GM23338 (cell line): ENCODE results near the gene ADCY6. TPM values are rescaled to one million over a fixed set of nuclear protein-coding genes. Genes with fewer than 3 reads are reported as not detected.

Source experiments
- ATAC-seq: fragments of 200-7000 bp; cut with Tn5 transposase; 3 replicates; pipeline ENCODE4 v1.9.1; 2020
- DNase-seq: peaks from one replicate; pipeline ENCODE4 v3.0.0-alpha.2; 2015; ENCODE audit warnings: low spot score
- H2AFZ ChIP-seq: fragments of 200-600 bp; sonication (generic); 2 replicates; pipeline ENCODE4 v1.8.0; 2016; ENCODE audit warnings: antibody characterized with exemption, mild to moderate bottlenecking, moderate library complexity
- H3F3A ChIP-seq: fragments of 200-600 bp; sonication (generic); replicated peaks from 2 replicates; pipeline ENCODE4 v1.8.0; 2017; ENCODE audit warnings: antibody characterized with exemption, mixed run types, low read depth
- H3K27ac ChIP-seq: fragments of 200-600 bp; sonication (generic); 2 replicates; pipeline ENCODE4 v1.6.1; 2016; ENCODE audit warnings: low read depth
- H3K27me3 ChIP-seq: fragments of 200-600 bp; sonication (generic); 2 replicates; pipeline ENCODE4 v1.8.0; 2016; ENCODE audit warnings: mild to moderate bottlenecking, mixed run types, moderate library complexity; ENCODE audit not compliant: insufficient read depth
- H3K36me3 ChIP-seq: fragments of 200-600 bp; sonication (generic); 2 replicates; pipeline ENCODE4 v1.8.0; 2016; ENCODE audit warnings: mild to moderate bottlenecking; ENCODE audit not compliant: insufficient read depth
- H3K4me1 ChIP-seq: fragments of 200-600 bp; sonication (generic); 2 replicates; pipeline ENCODE4 v1.8.0; 2016; ENCODE audit warnings: mild to moderate bottlenecking, moderate library complexity; ENCODE audit not compliant: insufficient read depth
- H3K4me2 ChIP-seq: fragments of 200-600 bp; sonication (generic); 2 replicates; pipeline ENCODE4 v1.7.1; 2017; ENCODE audit warnings: mixed run types
- H3K4me3 ChIP-seq: fragments of 200-600 bp; sonication (generic); 2 replicates; pipeline ENCODE4 v1.6.1; 2016; ENCODE audit warnings: mixed run types
- H3K79me2 ChIP-seq: fragments of 200-600 bp; sonication (generic); replicated peaks from 2 replicates; pipeline ENCODE4 v1.8.0; 2017; ENCODE audit warnings: mild to moderate bottlenecking; ENCODE audit not compliant: insufficient read depth
- H3K9me2 ChIP-seq: fragments of 200-600 bp; sonication (generic); 2 replicates; pipeline ENCODE4 v1.8.0; 2017; ENCODE audit not compliant: insufficient read depth
- H4K20me1 ChIP-seq: fragments of 200-600 bp; sonication (generic); replicated peaks from 2 replicates; pipeline ENCODE4 v1.8.0; 2017; ENCODE audit warnings: mild to moderate bottlenecking; ENCODE audit not compliant: insufficient read depth
- H3K27ac Mint-ChIP-seq: 2 replicates; pipeline ENCODE4 v1.8.0; 2020; ENCODE audit warnings: inconsistent platforms, mild to moderate bottlenecking, moderate library complexity, mixed read lengths
- H3K27me3 Mint-ChIP-seq: 3 replicates; pipeline ENCODE4 v1.8.0; 2022; ENCODE audit warnings: low read depth, mild to moderate bottlenecking, moderate library complexity, mixed read lengths, inconsistent platforms; ENCODE audit not compliant: insufficient read depth, poor library complexity
- H3K36me3 Mint-ChIP-seq: 3 replicates; pipeline ENCODE4 v1.8.0; 2021; ENCODE audit warnings: low read depth, mild to moderate bottlenecking, inconsistent platforms, moderate library complexity, mixed read lengths
- H3K4me1 Mint-ChIP-seq: 3 replicates; pipeline ENCODE4 v1.8.0; 2020; ENCODE audit warnings: mild to moderate bottlenecking, inconsistent platforms, mixed read lengths
- H3K4me3 Mint-ChIP-seq: 3 replicates; pipeline ENCODE4 v1.8.0; 2021; ENCODE audit warnings: moderate library complexity, mild to moderate bottlenecking, inconsistent platforms, mixed read lengths
- H3K9me3 Mint-ChIP-seq: 3 replicates; pipeline ENCODE4 v1.8.0; 2020; ENCODE audit warnings: moderate library complexity, mild to moderate bottlenecking, inconsistent platforms, mixed read lengths
- CREB1 ChIP-seq: fragments of 250-450 bp; sonication (Bioruptor Pico); IDR thresholded peaks from 2 replicates; pipeline ENCODE4 v1.5.0; 2020; ENCODE audit warnings: low read depth, mild to moderate bottlenecking, moderate library complexity
- EZH2 ChIP-seq: fragments of 200-600 bp; sonication (generic); IDR thresholded peaks from one replicate; pipeline ENCODE4 v1.8.0; 2017; ENCODE audit warnings: antibody characterized with exemption, mild to moderate bottlenecking, low read depth; ENCODE audit not compliant: unreplicated experiment
- EZH2phosphoT487 ChIP-seq: fragments of 200-600 bp; sonication (generic); IDR thresholded peaks from one replicate; pipeline ENCODE4 v1.8.1; 2018; ENCODE audit warnings: antibody characterized with exemption; ENCODE audit not compliant: unreplicated experiment
- JUNB ChIP-seq: IDR thresholded peaks from one replicate; pipeline ENCODE4 v1.6.1; 2016; ENCODE audit warnings: antibody characterized with exemption; ENCODE audit not compliant: unreplicated experiment
- NANOG ChIP-seq: IDR thresholded peaks from 2 replicates; pipeline ENCODE4 v1.6.1; 2016; ENCODE audit warnings: antibody characterized with exemption, borderline replicate concordance
- POLR2AphosphoS5 ChIP-seq: IDR thresholded peaks from 2 replicates; pipeline ENCODE4 v1.6.1; 2016; ENCODE audit warnings: antibody characterized with exemption, low read depth
- REST ChIP-seq: IDR thresholded peaks from one replicate; pipeline ENCODE4 v1.6.1; 2018; ENCODE audit warnings: antibody characterized with exemption; ENCODE audit not compliant: unreplicated experiment
- STAT1 ChIP-seq: IDR thresholded peaks from one replicate; pipeline ENCODE4 v1.6.1; 2016; ENCODE audit warnings: antibody characterized with exemption; ENCODE audit not compliant: unreplicated experiment
- ZNF114 ChIP-seq: fragments of 250-450 bp; sonication (Bioruptor Pico); IDR thresholded peaks from 2 replicates; pipeline ENCODE4 v1.5.0; 2020; ENCODE audit warnings: mild to moderate bottlenecking, moderate library complexity
- ZNF331 ChIP-seq: fragments of 250-450 bp; sonication (Bioruptor Pico); IDR thresholded peaks from 2 replicates; pipeline ENCODE4 v1.5.0; 2020; ENCODE audit warnings: low read depth, mild to moderate bottlenecking, moderate library complexity
- polyA plus RNA-seq: library from polyadenylated mRNA; unstranded; fragments of >200 nt; fragmentation: Nextera tagmentation; extraction: Ambion mirVana; gene quantifications from 2 replicates; pipeline ENCODE4 v1.2.1, GENCODE V29; 2016
- total RNA-seq: library from RNA; depleted of rRNA; stranded (reverse); fragments of >200 nt; shearing (Covaris generic); gene quantifications from 2 replicates; pipeline ENCODE4 v1.2.3, GENCODE V29; 2014
- TF ChIP-seq, protein P1 (sequence below): IDR thresholded peaks from 2 replicates; pipeline ENCODE4 v1.6.1; 2016; ENCODE audit warnings: antibody characterized with exemption
- TF ChIP-seq, protein P2 (sequence below), 2 experiments: fragments of 200-600 bp in 1 of 2; sonication (generic) in 1 of 2; conservative IDR thresholded peaks; 2 replicates each; pipeline versions ENCODE4 v1.5.1 to v1.6.1; 2016 to 2017; ENCODE audit warnings: antibody characterized with exemption in 2 of 2, low read depth in 2 of 2, mild to moderate bottlenecking in 2 of 2, moderate library complexity in 1 of 2
- TF ChIP-seq, protein P3 (sequence below): fragments of 250-450 bp; sonication (Bioruptor Pico); IDR thresholded peaks from 2 replicates; pipeline ENCODE4 v1.5.0; 2020; ENCODE audit warnings: mild to moderate bottlenecking, moderate library complexity

The ADCY6 gene
- total and polyA plus RNA-seq, 2 experiments from 2014 or later = 1.0 to 16.5 TPM

GRCh38 chr12:48782457-48783395 is 6.2 kb downstream of the ADCY6 start:
- Mint-ChIP-seq H3K27me3 (peaks cover 8% of the 10 kb centered on the region), H3K4me3 (no peak overlapping the region), H3K36me3 (no peaks in the 10 kb centered on the region; the same call in 2 of the 3 replicates), H3K27ac (no peak overlapping the region), H3K9me3 (no peaks in the 10 kb centered on the region; the same call in 2 of the 3 replicates), H3K4me1 (peaks cover 24% of the 10 kb centered on the region)
- Histone ChIP-seq H4K20me1 (no peaks in the 10 kb centered on the region), H2AFZ (no peak overlapping the region), H3K27ac (no peak overlapping the region), H3K27me3 (peaks cover 11% of the 10 kb centered on the region), H3K79me2 (no peaks in the 10 kb centered on the region), H3K4me1 (peaks cover 2% of the 10 kb centered on the region), H3K4me3 (no peak overlapping the region), H3K4me2 (no peak overlapping the region), H3F3A (no peaks in the 10 kb centered on the region), H3K9me2 (no peaks in the 10 kb centered on the region), H3K36me3 (no peaks in the 10 kb centered on the region)
- ATAC-seq (peak; percentile 32), DNase-seq (peak; percentile 52)
- TF ChIP-seq POLR2AphosphoS5 = no peak
- no peak for TF ChIP-seq REST
- no peak for TF ChIP-seq STAT1
- no peak for TF ChIP-seq EZH2
- no peak for TF ChIP-seq JUNB
- no peak for TF ChIP-seq CREB1 (CRISPR knock-in tag)
- TF ChIP-seq EZH2phosphoT487 = no peak
- TF ChIP-seq, protein P1, sequence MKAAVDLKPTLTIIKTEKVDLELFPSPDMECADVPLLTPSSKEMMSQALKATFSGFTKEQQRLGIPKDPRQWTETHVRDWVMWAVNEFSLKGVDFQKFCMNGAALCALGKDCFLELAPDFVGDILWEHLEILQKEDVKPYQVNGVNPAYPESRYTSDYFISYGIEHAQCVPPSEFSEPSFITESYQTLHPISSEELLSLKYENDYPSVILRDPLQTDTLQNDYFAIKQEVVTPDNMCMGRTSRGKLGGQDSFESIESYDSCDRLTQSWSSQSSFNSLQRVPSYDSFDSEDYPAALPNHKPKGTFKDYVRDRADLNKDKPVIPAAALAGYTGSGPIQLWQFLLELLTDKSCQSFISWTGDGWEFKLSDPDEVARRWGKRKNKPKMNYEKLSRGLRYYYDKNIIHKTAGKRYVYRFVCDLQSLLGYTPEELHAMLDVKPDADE = no peak
- no peak for TF ChIP-seq ZNF331 (CRISPR knock-in tag)
- TF ChIP-seq ZNF114 (CRISPR knock-in tag) = no peak
- no peak for TF ChIP-seq NANOG
- TF ChIP-seq, protein P2, sequence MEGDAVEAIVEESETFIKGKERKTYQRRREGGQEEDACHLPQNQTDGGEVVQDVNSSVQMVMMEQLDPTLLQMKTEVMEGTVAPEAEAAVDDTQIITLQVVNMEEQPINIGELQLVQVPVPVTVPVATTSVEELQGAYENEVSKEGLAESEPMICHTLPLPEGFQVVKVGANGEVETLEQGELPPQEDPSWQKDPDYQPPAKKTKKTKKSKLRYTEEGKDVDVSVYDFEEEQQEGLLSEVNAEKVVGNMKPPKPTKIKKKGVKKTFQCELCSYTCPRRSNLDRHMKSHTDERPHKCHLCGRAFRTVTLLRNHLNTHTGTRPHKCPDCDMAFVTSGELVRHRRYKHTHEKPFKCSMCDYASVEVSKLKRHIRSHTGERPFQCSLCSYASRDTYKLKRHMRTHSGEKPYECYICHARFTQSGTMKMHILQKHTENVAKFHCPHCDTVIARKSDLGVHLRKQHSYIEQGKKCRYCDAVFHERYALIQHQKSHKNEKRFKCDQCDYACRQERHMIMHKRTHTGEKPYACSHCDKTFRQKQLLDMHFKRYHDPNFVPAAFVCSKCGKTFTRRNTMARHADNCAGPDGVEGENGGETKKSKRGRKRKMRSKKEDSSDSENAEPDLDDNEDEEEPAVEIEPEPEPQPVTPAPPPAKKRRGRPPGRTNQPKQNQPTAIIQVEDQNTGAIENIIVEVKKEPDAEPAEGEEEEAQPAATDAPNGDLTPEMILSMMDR (conservative IDR thresholded peaks at IDR 0.05; ENCODE audit: low read depth in 2 of 2) = no peak; a peak in 1 of 4 replicates
- TF ChIP-seq, protein P3, sequence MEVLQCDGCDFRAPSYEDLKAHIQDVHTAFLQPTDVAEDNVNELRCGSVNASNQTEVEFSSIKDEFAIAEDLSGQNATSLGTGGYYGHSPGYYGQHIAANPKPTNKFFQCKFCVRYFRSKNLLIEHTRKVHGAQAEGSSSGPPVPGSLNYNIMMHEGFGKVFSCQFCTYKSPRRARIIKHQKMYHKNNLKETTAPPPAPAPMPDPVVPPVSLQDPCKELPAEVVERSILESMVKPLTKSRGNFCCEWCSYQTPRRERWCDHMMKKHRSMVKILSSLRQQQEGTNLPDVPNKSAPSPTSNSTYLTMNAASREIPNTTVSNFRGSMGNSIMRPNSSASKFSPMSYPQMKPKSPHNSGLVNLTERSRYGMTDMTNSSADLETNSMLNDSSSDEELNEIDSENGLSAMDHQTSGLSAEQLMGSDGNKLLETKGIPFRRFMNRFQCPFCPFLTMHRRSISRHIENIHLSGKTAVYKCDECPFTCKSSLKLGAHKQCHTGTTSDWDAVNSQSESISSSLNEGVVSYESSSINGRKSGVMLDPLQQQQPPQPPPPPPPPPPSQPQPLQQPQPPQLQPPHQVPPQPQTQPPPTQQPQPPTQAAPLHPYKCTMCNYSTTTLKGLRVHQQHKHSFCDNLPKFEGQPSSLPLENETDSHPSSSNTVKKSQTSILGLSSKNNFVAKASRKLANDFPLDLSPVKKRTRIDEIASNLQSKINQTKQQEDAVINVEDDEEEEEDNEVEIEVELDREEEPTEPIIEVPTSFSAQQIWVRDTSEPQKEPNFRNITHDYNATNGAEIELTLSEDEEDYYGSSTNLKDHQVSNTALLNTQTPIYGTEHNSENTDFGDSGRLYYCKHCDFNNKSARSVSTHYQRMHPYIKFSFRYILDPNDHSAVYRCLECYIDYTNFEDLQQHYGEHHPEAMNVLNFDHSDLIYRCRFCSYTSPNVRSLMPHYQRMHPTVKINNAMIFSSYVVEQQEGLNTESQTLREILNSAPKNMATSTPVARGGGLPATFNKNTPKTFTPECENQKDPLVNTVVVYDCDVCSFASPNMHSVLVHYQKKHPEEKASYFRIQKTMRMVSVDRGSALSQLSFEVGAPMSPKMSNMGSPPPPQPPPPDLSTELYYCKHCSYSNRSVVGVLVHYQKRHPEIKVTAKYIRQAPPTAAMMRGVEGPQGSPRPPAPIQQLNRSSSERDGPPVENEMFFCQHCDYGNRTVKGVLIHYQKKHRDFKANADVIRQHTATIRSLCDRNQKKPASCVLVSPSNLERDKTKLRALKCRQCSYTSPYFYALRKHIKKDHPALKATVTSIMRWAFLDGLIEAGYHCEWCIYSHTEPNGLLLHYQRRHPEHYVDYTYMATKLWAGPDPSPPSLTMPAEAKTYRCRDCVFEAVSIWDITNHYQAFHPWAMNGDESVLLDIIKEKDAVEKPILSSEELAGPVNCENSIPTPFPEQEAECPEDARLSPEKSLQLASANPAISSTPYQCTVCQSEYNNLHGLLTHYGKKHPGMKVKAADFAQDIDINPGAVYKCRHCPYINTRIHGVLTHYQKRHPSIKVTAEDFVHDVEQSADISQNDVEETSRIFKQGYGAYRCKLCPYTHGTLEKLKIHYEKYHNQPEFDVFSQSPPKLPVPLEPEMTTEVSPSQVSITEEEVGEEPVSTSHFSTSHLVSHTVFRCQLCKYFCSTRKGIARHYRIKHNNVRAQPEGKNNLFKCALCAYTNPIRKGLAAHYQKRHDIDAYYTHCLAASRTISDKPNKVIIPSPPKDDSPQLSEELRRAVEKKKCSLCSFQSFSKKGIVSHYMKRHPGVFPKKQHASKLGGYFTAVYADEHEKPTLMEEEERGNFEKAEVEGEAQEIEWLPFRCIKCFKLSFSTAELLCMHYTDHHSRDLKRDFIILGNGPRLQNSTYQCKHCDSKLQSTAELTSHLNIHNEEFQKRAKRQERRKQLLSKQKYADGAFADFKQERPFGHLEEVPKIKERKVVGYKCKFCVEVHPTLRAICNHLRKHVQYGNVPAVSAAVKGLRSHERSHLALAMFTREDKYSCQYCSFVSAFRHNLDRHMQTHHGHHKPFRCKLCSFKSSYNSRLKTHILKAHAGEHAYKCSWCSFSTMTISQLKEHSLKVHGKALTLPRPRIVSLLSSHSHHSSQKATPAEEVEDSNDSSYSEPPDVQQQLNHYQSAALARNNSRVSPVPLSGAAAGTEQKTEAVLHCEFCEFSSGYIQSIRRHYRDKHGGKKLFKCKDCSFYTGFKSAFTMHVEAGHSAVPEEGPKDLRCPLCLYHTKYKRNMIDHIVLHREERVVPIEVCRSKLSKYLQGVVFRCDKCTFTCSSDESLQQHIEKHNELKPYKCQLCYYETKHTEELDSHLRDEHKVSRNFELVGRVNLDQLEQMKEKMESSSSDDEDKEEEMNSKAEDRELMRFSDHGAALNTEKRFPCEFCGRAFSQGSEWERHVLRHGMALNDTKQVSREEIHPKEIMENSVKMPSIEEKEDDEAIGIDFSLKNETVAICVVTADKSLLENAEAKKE = no peak
